HG03159 (cell line): ENCODE results near the gene SMG1.
"Not testable (repeated sequence)": the region's sequence is repeated elsewhere in the genome, so short reads cannot be mapped to it uniquely, and the experiment has no call there.

Experiments used
- ATAC-seq: cut with Tn5 transposase; IDR thresholded peaks from one replicate; pipeline ENCODE4 v1.9.1; 2021; ENCODE audit warnings: mild to moderate bottlenecking, moderate library complexity; ENCODE audit not compliant: unreplicated experiment

Gene SMG1

GRCh38 chr16:18936727-18937340 lies 10.6 kb upstream of the SMG1 start:
- no peak for ATAC-seq

GRCh38 chr16:18933501-18933900 lies 7.3 kb upstream of the SMG1 start:
- ATAC-seq = no peak

- no peak for ATAC-seq
These were observed 6.2 kb upstream of the SMG1 start for GRCh38 chr16:18932243-18932987.

- ATAC-seq = no peak
These were observed 5.5 kb upstream of the SMG1 start for GRCh38 chr16:18931756-18932155.

GRCh38 chr16:18930095-18930494 lies 3.9 kb upstream of the SMG1 start:
- not testable (repeated sequence) for ATAC-seq

GRCh38 chr16:18928073-18928472 lies 1.9 kb upstream of the SMG1 start:
- not testable (repeated sequence) for ATAC-seq

- ATAC-seq = peak; percentile 43
These were observed 808 bp downstream of the SMG1 start for GRCh38 chr16:18925215-18925985.

- not testable (repeated sequence) for ATAC-seq
These were observed 2.3 kb downstream of the SMG1 start for GRCh38 chr16:18923935-18924334.

GRCh38 chr16:18923124-18923523 lies 3.1 kb downstream of the SMG1 start:
- ATAC-seq = not testable (repeated sequence)

- ATAC-seq = not testable (repeated sequence)
These were observed 16.6 kb downstream of the SMG1 start for GRCh38 chr16:18909585-18909984.

- ATAC-seq = not testable (repeated sequence)
These were observed 17.5 kb downstream of the SMG1 start for GRCh38 chr16:18908716-18909115.

- ATAC-seq = not testable (repeated sequence)
These were observed 23.4 kb downstream of the SMG1 start for GRCh38 chr16:18902778-18903177.

GRCh38 chr16:18902044-18902443 lies 24.2 kb downstream of the SMG1 start:
- ATAC-seq = not testable (repeated sequence)

GRCh38 chr16:18901194-18901593 lies 25.0 kb downstream of the SMG1 start:
- ATAC-seq = not testable (repeated sequence)

- not testable (repeated sequence) for ATAC-seq
These were observed 41.8 kb downstream of the SMG1 start for GRCh38 chr16:18884456-18884855.

- ATAC-seq = not testable (repeated sequence)
These were observed 48.5 kb downstream of the SMG1 start for GRCh38 chr16:18877734-18878133.

GRCh38 chr16:18877259-18877658 lies 48.9 kb downstream of the SMG1 start:
- ATAC-seq = not testable (repeated sequence)

- not testable (repeated sequence) for ATAC-seq
These were observed 49.9 kb downstream of the SMG1 start for GRCh38 chr16:18876301-18876700.

GRCh38 chr16:18869043-18869771 lies 57.0 kb downstream of the SMG1 start:
- not testable (repeated sequence) for ATAC-seq

- ATAC-seq = not testable (repeated sequence)
These were observed 59.9 kb downstream of the SMG1 start for GRCh38 chr16:18866277-18866823.

GRCh38 chr16:18862891-18863290 lies 63.3 kb downstream of the SMG1 start:
- not testable (repeated sequence) for ATAC-seq
